Measurements from ENCODE around the gene FAM169A.

FAM169A gene

DNA sequence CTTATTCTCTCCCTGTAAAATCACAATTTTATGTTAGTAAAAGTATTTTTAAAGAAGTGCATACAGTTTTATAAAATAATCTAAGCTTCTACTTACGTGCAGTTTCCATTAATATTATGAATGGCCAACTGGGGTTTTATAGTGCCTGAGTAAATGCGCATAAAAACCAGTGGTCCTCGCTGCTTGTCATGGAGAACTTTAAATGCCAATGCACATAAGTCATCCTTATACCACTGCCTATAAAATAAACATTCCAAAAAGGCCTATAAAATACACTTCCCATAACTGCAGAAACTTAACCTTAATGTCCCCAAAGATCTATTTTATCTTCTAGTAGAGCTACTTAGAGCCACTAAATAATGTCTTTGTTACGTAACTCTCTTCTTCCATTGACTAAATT, 127.8 kb downstream of the FAM169A start:
- no peak overlapping the region for H3K27ac ChIP-seq (ENCODE audit: low read length)
- peaks cover 4% of the 10 kb centered on the region; the same call in 1 of the 2 replicates for H3K36me3 ChIP-seq (replicated peaks; ENCODE audit: insufficient read depth, low read length)

DNA sequence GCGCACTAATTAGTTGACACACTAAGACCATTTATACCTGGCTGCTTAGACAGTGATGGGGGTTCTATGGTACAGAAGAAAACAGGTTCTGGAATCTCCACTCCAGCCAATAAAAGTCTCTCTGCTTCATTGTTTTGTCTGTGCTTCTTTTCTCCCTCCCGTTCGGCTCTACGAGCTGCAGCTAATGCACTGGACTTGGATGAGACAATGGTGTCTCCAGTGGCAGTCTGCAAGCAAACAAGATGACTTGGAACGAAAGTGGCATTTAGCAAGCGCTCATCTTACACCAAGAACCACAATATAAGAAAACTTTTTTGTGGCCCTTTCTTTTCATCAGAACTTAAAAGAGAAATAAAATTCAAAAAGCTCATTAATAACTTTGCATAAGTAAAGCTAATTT, 129.4 kb downstream of the FAM169A start:
- Histone ChIP-seq H2AFZ (ENCODE audit: low read length) (no peak overlapping the region), H3K4me1 (ENCODE audit: low read length) (peaks cover 9% of the 10 kb centered on the region), H3K9me3 (replicated peaks; ENCODE audit: insufficient read depth, low read length) (no peaks in the 10 kb centered on the region), H3K36me3 (replicated peaks; ENCODE audit: insufficient read depth, low read length) (peaks cover 7% of the 10 kb centered on the region; the same call in 1 of the 2 replicates), H3K4me3 (ENCODE audit: low read length) (no peak overlapping the region), H3K27me3 (replicated peaks; ENCODE audit: insufficient read depth, low read length) (no peaks in the 10 kb centered on the region), H3K27ac (ENCODE audit: low read length) (no peak overlapping the region), H3K9ac (ENCODE audit: low read length) (no peak overlapping the region), H4K20me1 (ENCODE audit: insufficient read depth, low read length) (no peaks in the 10 kb centered on the region), H3K79me2 (ENCODE audit: low read length) (no peaks in the 10 kb centered on the region), H3K4me2 (ENCODE audit: low read depth, low read length) (no peak overlapping the region), H3K9me2 (replicated peaks; ENCODE audit: insufficient read depth, low read length) (no peaks in the 10 kb centered on the region), H3F3A (ENCODE audit: insufficient read depth, low read length) (0 out of 2 replicates have a peak, but pooled peaks cover 6% of the 10 kb centered on the region)
- no peak for TF ChIP-seq EZH2 (optimal IDR thresholded peaks at IDR 0.05; ENCODE audit: low read depth, low read length)
- TF ChIP-seq CTCF (IDR thresholded peaks at IDR 0.05; ENCODE audit: low read length): no peak
- TF ChIP-seq EZH2phosphoT487 (IDR thresholded peaks at IDR 0.05; ENCODE audit: low read length): no peak
- DNase-seq: no peak

More for the DNA sequence above, 127.8 kb downstream of the FAM169A start:
- Histone ChIP-seq H3K9ac (ENCODE audit: low read length) (no peak overlapping the region), H3K4me2 (ENCODE audit: low read depth, low read length) (no peak overlapping the region), H3K27me3 (replicated peaks; ENCODE audit: insufficient read depth, low read length) (no peaks in the 10 kb centered on the region), H4K20me1 (ENCODE audit: insufficient read depth, low read length) (no peaks in the 10 kb centered on the region), H3K4me1 (ENCODE audit: low read length) (peaks cover 9% of the 10 kb centered on the region), H3K79me2 (ENCODE audit: low read length) (no peaks in the 10 kb centered on the region), H3F3A (ENCODE audit: insufficient read depth, low read length) (0 out of 2 replicates have a peak, but pooled peaks cover 6% of the 10 kb centered on the region), H3K9me3 (replicated peaks; ENCODE audit: insufficient read depth, low read length) (no peaks in the 10 kb centered on the region), H2AFZ (ENCODE audit: low read length) (no peak overlapping the region), H3K9me2 (replicated peaks; ENCODE audit: insufficient read depth, low read length) (no peaks in the 10 kb centered on the region), H3K4me3 (ENCODE audit: low read length) (no peak overlapping the region)
- DNase-seq: no peak
- TF ChIP-seq EZH2 (optimal IDR thresholded peaks at IDR 0.05; ENCODE audit: low read depth, low read length) (no peak), CTCF (IDR thresholded peaks at IDR 0.05; ENCODE audit: low read length) (no peak), EZH2phosphoT487 (IDR thresholded peaks at IDR 0.05; ENCODE audit: low read length) (no peak)
